ENCODE results near the gene SCART1.

DNA sequence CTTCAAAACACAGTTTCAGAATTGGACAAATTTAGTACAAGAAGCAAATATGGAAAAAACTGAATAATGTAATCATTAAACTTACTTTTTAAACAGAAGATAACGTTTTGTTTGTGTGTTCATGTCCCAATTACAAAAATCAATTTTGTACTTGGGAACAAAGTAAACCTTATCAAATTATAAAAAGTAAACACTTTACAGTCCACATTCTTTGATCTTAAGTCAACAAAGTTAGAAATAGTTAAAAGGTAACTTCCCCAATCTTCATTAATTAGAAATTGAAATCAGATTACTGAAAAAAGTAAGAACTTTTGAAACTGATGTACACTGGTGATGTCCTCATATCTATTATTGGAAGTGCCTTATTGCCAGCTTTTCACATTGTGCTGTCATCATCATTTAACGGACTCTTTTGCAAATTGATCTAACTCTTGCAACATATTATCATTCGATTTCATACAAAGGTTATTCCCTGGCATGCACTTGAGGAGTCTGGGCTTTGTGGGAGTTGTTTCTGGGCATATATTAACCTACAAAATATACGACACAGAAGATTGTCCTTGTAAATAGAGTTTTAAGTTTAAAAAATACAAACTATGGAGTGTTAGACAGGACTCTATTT, 58.3 kb downstream of the SCART1 start:
- TF ChIP-seq, protein P1, sequence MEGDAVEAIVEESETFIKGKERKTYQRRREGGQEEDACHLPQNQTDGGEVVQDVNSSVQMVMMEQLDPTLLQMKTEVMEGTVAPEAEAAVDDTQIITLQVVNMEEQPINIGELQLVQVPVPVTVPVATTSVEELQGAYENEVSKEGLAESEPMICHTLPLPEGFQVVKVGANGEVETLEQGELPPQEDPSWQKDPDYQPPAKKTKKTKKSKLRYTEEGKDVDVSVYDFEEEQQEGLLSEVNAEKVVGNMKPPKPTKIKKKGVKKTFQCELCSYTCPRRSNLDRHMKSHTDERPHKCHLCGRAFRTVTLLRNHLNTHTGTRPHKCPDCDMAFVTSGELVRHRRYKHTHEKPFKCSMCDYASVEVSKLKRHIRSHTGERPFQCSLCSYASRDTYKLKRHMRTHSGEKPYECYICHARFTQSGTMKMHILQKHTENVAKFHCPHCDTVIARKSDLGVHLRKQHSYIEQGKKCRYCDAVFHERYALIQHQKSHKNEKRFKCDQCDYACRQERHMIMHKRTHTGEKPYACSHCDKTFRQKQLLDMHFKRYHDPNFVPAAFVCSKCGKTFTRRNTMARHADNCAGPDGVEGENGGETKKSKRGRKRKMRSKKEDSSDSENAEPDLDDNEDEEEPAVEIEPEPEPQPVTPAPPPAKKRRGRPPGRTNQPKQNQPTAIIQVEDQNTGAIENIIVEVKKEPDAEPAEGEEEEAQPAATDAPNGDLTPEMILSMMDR (IDR thresholded peaks at IDR 0.05) = no peak
- TF ChIP-seq POLR2A (IDR thresholded peaks at IDR 0.05) = no peak

Measured in body of pancreas (tissue), 4 donors.